ENCODE measurements around the gene SLC35G2. TPM values are rescaled to one million over a fixed set of nuclear protein-coding genes. Genes with fewer than 3 reads are reported as not detected.

The SLC35G2 gene
- total RNA-seq, 1 experiment from 2014 or later, result 6.6 TPM

DNA sequence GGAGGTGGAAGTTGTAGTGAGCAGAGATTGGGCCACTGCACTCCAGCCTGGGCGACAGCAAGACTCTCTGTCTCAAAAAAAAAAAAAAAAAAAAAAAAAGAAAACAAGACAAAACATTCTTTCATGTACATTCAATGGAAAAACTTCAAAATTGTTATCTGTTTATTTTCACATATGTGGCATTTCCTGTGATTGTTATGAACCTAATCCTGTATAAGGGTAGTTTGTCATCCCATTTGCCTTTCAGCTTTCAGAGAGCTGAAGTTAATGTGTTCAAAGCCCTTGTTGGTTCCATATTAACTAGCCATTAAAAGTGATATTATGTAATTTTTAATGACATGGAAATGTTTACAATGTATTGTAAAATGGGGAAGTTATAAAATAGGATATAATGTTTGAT is 25.8 kb downstream of the SLC35G2 start:
- no peaks in the 10 kb centered on the region for H3K9me3 ChIP-seq (ENCODE audit: control insufficient read depth, low read depth, low read length)
- no peak overlapping the region for H2BK15ac ChIP-seq (ENCODE audit: low read depth, low read length)
- H3K4ac ChIP-seq (ENCODE audit: low read depth, low read length), result no peak overlapping the region
- H2BK120ac ChIP-seq (ENCODE audit: low read depth, low read length, poor library complexity, severe bottlenecking), result no peak overlapping the region
- no peaks in the 10 kb centered on the region for H4K20me1 ChIP-seq (ENCODE audit: control insufficient read depth, insufficient read depth, insufficient read length)
- no peak overlapping the region for H3K9ac ChIP-seq (ENCODE audit: extremely low read depth, insufficient read length, low read length)
- no peaks in the 10 kb centered on the region for H3K79me1 ChIP-seq (ENCODE audit: insufficient read depth, low read depth, low read length, poor library complexity, severe bottlenecking)
- DNase-seq, result no peak
- Mint-ChIP-seq H3K9me3 (no peaks in the 10 kb centered on the region), H3K27ac (no peak overlapping the region), H3K27me3 (ENCODE audit: low read depth) (no peaks in the 10 kb centered on the region), H3K4me3 (no peak overlapping the region), H3K4me1 (peaks cover 2 to 7% of the 10 kb centered on the region in 2 experiments), H3K36me3 (ENCODE audit: insufficient read depth in 1 of 3, low read depth in 3 of 3) (peaks cover 18 to 38% (median 27%) of the 10 kb centered on the region in 3 experiments; a peak in 6 of 7 replicates)
- TF ChIP-seq, protein P1, sequence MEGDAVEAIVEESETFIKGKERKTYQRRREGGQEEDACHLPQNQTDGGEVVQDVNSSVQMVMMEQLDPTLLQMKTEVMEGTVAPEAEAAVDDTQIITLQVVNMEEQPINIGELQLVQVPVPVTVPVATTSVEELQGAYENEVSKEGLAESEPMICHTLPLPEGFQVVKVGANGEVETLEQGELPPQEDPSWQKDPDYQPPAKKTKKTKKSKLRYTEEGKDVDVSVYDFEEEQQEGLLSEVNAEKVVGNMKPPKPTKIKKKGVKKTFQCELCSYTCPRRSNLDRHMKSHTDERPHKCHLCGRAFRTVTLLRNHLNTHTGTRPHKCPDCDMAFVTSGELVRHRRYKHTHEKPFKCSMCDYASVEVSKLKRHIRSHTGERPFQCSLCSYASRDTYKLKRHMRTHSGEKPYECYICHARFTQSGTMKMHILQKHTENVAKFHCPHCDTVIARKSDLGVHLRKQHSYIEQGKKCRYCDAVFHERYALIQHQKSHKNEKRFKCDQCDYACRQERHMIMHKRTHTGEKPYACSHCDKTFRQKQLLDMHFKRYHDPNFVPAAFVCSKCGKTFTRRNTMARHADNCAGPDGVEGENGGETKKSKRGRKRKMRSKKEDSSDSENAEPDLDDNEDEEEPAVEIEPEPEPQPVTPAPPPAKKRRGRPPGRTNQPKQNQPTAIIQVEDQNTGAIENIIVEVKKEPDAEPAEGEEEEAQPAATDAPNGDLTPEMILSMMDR (conservative IDR thresholded peaks at IDR 0.05), result no peak
- H3K23me2 ChIP-seq (ENCODE audit: insufficient read length, low read depth, low read length, poor library complexity, severe bottlenecking), result no peaks in the 10 kb centered on the region
- H2BK12ac ChIP-seq (ENCODE audit: insufficient read length, low read depth, low read length), result no peak overlapping the region
- H2BK20ac ChIP-seq (ENCODE audit: low read depth, low read length, poor library complexity, severe bottlenecking), result no peak overlapping the region
- no CpG with 5 or more reads among the region's 1 CpG for WGBS (ENCODE audit: extremely low coverage, insufficient read length, low lambda C conversion rate)
- H3K56ac ChIP-seq (ENCODE audit: insufficient read length, low read depth, low read length), result no peak overlapping the region
- no peak overlapping the region for H2AK5ac ChIP-seq (ENCODE audit: insufficient read length, low read length)
- no peak overlapping the region for H3T11ph ChIP-seq (ENCODE audit: low read length)
- no peak overlapping the region for H3K14ac ChIP-seq (ENCODE audit: insufficient read depth, low read length)
- no peak overlapping the region for H2AFZ ChIP-seq (ENCODE audit: low read length)
- H3K4me2 ChIP-seq (ENCODE audit: insufficient read depth, insufficient read length, low read length), result no peak overlapping the region
- no peaks in the 10 kb centered on the region; the same call in 1 of the 2 replicates for H3K4me1 ChIP-seq (ENCODE audit: insufficient read depth, low read length)
- H3K27ac ChIP-seq (ENCODE audit: insufficient read length, low read depth, low read length), result no peak overlapping the region
- H2BK5ac ChIP-seq (ENCODE audit: insufficient read length, low read length), result no peak overlapping the region
- H4K91ac ChIP-seq (ENCODE audit: insufficient read length, low read depth, low read length), result no peak overlapping the region
- H3K23ac ChIP-seq (ENCODE audit: insufficient read length, low read depth, low read length), result no peak overlapping the region
- H3K27me3 ChIP-seq (ENCODE audit: insufficient read depth, low read length), result no peaks in the 10 kb centered on the region
- no peak overlapping the region for H4K8ac ChIP-seq (replicated peaks; ENCODE audit: insufficient read length, low read depth, low read length)
- H3K18ac ChIP-seq (ENCODE audit: insufficient read length, low read depth, low read length), result no peak overlapping the region
- no peak overlapping the region for H4K5ac ChIP-seq (ENCODE audit: insufficient read length, low read depth, low read length)
- peaks cover 2% of the 10 kb centered on the region; the same call in 1 of the 2 replicates for H3K79me2 ChIP-seq (ENCODE audit: insufficient read depth, low read length)

Measured in H9 (cell line).